ENCODE results near the gene RBL2.

DNA sequence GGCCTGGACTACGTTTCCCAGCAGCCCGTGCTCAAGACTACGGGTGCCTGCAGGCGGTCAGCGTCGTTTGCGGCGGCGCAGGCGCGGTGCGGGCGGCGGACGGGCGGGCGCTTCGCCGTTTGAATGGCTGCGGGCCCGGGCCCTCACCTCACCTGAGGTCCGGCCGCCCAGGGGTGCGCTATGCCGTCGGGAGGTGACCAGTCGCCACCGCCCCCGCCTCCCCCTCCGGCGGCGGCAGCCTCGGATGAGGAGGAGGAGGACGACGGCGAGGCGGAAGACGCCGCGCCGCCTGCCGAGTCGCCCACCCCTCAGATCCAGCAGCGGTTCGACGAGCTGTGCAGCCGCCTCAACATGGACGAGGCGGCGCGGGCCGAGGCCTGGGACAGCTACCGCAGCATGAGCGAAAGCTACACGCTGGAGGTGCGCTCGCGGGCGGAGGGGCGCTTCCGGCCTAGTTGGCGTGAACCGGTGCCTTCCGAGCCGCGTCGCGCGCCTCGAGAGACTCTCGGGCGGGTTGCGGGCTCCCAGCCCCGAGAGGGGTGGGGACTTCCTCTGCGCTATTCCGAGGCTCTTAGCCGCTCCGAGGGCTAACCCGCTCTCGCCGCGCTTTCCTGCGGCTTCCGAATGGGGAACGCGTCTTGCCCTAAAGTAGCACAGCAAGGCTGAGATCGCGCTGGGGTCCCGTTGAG lies at the start of gene RBL2:
- TF ChIP-seq, protein P1, sequence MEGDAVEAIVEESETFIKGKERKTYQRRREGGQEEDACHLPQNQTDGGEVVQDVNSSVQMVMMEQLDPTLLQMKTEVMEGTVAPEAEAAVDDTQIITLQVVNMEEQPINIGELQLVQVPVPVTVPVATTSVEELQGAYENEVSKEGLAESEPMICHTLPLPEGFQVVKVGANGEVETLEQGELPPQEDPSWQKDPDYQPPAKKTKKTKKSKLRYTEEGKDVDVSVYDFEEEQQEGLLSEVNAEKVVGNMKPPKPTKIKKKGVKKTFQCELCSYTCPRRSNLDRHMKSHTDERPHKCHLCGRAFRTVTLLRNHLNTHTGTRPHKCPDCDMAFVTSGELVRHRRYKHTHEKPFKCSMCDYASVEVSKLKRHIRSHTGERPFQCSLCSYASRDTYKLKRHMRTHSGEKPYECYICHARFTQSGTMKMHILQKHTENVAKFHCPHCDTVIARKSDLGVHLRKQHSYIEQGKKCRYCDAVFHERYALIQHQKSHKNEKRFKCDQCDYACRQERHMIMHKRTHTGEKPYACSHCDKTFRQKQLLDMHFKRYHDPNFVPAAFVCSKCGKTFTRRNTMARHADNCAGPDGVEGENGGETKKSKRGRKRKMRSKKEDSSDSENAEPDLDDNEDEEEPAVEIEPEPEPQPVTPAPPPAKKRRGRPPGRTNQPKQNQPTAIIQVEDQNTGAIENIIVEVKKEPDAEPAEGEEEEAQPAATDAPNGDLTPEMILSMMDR (IDR thresholded peaks at IDR 0.05): no peak
- TF ChIP-seq POLR2AphosphoS5 (IDR thresholded peaks at IDR 0.05; ENCODE audit: insufficient read depth in 1 of 2, low read depth in 1 of 2) (peak; percentile 63 to 64), POLR2A (IDR thresholded peaks at IDR 0.05) (peak in 1 of 2 donors; percentile 68)
